Stimulated activated CD4-positive, alpha-beta T cell treated with anti-CD3 and anti-CD28 coated beads, Interleukin-15, amount 100 ng/mL, for 24 hours (primary cell): Measurements from ENCODE around the gene MDK.
A peak's percentile ranks its signal among the peaks of the same experiment; 100 is the strongest.

Source experiments
- DNase-seq: peaks from one replicate; pipeline ENCODE4 v3.0.0-alpha.2; 2020

Gene MDK, protein sequence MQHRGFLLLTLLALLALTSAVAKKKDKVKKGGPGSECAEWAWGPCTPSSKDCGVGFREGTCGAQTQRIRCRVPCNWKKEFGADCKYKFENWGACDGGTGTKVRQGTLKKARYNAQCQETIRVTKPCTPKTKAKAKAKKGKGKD

DNA sequence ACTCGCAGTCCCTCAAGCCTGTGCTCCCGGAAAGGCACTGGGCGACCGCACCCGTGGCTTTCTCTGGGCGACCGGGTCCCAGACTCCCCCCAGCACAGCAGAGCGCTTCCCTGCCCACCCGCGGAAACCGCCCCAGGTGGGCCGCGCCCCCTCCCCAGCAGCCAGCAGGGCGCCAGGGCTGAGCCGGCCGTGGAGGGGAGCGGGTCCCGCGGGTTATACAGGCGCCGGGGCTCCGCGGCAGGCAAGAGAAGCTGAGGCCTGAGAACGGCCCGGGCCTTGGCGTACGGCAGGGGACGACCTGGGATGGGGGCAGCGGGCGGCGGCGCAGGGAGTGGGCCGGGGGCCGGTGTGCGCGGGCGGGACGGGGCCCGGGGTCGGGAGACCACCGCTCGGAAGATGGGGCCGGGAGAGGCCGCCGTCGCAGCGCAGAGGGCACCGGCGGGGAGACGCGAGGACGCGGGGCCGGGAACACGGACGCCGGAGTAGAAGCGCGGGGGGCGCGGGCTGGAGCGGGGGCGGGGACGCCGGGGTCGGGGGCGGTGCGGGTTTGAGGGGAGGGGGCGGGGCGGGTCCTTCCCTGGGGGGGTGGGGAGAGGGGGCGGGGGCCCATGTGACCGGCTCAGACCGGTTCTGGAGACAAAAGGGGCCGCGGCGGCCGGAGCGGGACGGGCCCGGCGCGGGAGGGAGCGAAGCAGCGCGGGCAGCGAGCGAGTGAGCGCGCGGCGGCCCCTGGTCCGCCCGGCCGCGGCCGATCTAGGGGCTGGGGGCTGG, at the start of gene MDK:
Gene MDK (plus strand): TSS at position 622 of the 771 bp plus-strand sequence. CDS start 389 bp downstream, outside the sequence.
- peak; percentile 37 for DNase-seq

DNA sequence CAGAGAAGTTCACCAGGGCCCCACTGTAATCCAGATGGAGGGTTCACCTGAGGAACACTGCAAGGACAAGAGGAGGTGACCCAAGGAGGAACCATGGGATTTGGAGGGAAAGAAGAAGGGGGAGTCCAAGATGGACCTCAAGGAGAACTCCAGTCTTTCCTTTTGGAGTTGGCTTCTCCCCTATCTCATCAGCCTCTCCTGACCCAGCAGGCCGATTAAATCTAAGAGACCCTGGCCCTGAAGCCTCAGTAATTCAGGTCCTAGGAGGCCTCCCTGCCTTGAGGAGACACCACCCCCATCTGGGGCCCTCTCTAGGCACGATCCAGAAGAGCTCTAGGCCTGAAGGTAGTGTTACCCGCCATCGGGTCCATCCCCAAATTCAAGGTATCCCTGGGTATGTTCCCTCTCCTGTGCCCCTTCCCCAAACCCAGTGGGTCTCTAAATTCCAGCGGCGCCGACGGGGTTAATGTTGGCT, 49.3 kb upstream of the MDK start:
- no peak for DNase-seq

DNA sequence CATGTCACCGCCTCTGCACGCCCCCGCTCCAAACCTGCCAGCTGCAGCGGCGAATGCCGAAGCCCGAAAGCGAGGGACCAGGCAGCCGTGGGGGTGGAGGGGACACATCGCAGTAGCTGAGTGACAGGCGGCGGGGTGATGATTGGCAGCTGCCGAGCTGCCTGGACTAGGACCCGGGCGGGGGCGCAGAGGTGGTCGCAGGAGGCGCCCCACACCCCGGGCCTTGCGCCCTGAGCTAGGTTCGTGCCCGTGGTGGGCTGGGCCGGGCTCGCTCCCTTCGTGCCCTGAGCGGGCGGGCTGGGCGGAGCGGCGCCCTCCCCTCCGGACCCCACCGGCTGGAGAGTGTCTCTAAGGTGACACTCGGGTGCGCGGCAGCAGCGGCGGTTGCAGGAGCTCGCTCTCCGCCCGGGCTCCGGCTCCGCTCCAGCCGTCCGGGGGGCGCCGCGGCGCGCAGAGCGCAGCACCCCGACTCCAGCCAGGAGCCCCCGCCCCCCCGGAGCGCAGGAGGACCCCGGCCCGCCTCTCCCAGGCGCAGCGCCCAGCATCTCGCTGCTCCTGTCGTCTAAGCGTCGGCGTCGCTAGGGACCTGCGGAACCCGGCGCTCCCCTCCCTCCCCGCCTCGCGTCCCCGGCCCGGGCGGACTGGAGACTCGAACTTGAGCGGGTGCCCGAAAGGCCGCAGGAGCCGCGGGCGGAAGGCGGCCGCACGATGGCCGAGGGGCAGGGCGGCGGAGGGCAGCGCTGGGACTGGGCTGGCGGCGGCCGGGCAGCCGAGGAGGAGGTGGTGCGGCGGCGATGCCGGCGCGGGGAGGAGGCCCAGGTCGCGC, 48.7 kb upstream of the MDK start:
- DNase-seq = peak; percentile 71

DNA sequence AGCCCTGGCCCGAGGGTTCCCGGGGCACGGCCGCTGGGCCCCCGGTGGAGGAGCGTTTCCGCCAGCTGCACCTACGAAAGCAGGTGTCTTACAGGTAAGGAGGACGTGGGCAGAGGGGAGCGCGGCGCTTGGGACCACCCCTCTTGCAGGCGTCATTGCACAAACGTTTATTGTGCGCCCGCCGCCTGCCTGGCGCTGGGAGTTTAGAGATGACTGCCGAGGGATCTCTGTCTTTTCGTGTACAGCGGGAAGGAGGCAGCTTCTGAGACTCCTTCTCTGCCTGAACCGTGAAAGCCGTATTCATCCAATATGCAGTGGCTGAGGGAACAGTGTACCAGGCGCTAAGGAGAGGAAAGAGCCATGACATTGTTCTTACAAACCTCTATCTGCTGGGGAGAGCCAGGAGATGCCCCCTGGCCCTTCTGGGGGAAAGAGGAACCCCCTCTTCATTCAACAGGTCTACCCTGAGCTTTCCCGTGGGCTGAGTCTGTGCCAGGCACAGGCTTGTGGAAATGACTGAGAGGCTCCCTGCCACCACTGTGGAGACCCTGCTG, 48.0 kb upstream of the MDK start:
- DNase-seq = no peak

DNA sequence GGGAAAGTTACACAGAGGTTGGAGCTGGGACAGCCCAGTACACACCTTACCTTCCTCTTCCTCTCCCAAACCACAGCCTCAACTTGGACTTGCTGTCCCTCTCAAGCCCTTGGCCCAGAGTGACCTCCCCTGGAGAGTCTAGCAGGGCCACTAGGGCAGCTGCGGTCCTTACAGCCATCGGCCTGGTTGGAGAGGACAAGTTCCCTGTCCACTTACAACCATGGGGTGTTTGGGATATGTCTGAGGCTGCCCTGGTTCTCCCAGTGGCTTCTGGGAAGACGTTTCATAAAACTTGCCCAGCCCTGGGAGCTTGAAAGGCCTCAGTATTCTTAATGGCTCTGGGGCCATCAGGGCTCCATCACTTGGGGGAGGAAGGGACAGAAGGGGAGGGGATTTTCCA, 47.3 kb upstream of the MDK start:
- no peak for DNase-seq

DNA sequence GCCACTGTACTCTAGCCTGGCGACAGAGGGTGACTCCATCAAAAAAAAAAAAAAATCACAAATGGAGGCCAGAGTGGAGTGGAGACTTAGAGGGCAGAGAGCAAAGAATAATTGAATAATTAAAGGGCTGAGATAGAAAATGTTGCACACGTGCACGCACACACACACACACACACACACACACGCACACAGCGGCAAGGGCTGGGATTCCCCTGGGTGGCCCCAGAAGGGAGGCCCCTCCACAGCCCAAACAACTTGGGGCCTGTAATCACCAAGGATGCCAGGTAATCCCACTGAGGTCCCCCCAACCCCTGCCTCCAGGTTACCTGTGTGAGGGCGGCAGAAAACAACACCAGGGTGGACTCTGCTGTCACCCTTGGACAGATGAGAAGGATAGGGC, 46.2 kb upstream of the MDK start:
- no peak for DNase-seq

DNA sequence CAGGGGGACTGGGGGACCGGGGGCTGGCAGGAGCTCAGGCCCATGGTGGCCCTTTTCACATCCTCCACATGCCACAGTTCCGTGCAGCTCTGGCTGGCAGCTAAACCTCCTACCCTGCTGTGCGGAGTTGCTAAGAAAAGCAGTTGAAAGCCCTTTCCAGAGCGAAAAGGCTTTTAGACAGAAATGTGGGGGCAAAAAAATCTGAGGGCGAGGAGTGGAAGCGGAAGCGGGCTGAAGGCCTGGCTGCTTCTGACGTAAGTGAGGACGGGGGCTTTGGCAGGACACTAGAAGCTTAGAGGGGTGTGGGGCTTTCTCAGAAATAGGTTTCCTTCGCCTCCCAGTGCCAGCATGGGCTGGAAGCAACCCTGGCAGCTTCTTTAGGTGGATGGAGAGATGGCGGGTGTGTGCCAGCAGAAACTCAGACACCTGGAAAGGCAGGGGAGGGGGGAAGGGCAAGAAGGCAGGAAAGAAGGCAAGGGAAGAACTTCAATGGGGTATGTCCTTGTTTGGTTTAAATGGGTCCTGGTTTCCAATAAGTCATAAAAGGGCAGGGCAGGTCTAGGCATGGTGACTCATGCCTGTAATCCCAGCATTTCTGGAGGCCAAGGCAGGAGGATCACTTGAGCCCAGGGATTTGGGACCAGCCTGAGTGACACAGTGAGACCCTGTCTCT, 45.4 kb upstream of the MDK start:
- DNase-seq = no peak

DNA sequence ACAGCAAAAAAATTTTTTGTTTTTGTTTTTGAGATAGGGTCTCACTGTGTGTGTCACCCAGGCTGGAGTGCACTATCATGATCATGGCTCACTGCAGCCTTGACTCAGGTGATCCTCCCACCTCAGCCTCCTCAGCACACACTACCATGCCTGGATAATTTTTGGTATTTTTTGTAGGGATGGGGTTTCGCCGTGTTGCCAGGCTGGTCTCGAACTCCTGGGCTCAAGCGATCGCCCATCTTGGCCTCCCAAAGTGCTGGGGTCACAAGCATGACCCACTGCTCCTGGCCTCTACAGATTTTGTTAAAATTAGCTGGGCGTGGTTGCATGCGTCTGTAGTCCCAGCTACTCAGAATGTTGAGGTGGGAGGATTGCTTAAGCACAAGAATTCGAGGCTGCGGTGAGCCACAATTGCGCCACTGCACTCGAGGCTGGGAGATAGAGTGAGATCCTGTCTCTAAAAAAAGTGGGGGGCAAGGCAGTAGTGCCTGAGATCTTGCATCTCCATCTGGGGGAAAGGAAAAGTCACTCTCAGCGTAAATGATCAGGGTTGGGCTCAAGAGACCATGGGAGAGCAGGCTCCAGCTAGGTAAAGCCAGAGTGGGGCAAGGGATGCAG, 44.8 kb upstream of the MDK start:
- DNase-seq = no peak

DNA sequence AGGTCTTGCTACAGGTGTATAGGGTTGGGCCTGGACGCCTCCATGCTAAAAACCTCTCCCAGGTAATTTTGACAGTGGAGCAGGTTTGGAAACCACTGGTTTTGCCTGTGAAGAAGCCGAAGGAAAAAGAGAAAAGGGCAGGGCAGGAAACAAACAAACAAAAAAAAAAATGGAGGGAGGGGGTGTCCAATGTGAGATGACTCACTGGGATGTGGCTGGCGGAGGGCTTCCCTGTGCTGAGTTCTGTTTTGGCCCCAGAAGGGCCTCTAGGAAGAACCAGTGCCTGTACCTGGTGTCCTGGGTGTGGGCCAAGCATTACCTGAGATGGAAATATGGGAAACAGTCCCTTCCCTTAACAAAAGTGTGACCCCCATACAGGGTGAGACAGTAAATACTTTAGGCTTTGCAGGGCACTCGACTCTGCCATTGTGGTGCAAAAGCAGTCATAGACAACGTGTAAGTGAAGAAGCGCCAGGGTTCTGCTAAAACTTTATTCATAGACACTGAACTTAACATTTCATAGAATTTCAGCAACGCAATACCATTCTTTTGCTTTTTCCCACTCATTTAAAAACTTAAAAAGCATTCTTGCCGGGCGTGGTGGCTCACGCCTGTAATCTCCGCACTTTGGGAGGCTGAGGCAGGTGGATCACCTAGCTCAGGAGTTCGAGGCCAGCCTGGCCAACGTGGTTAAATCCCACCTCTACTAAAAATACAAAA, 43.7 kb upstream of the MDK start:
- no peak for DNase-seq

DNA sequence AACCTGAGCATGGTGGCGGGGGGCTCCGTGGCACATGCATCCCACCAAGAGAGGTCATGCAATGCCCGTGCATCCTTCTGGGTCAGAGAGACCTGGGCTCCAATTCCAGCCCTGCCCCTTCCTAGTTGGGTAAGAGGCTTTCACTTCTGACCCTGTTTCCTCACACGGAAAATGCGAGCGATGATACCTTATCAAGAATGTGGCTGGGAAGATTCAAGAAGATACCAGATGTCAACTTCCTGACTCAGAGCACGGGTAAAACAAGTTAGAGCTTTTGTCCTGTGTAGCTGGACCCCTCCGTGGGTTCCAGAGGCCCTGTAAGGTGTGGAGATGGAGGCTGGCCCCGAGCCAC, 42.9 kb upstream of the MDK start:
- peak; percentile 27 for DNase-seq

DNA sequence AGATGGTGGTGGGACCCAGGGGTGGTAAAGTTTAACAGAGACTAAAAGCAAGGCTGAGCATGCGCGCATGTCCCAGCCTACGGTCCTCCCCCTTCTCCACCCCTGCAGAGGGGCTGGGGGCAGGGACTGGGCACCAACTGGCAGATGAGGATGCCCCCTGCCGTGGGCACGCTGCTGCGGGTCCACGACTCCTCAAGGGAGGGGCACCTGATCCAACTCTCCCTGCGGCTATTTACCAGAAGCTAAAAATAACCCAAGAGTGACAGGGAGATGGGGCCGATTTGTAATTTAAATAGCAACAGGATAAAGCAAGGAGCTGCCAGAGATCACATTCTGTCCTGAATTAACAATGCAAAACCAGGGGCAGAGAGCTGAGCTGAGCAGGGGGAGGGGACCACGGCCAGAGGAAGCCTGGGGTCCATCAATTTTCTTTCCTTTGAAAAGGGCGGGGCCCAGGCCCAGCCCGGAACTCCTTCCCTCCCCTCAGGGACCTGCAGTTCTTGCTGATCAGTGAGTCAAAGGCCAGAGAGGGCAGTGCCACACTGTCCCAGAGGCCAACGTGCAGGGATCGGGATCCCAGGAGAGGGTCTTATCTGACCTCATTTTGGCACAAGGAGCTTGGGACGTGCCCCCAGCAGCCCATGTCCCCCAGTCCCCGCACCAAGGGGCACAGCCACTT, 42.3 kb upstream of the MDK start:
- DNase-seq = no peak

DNA sequence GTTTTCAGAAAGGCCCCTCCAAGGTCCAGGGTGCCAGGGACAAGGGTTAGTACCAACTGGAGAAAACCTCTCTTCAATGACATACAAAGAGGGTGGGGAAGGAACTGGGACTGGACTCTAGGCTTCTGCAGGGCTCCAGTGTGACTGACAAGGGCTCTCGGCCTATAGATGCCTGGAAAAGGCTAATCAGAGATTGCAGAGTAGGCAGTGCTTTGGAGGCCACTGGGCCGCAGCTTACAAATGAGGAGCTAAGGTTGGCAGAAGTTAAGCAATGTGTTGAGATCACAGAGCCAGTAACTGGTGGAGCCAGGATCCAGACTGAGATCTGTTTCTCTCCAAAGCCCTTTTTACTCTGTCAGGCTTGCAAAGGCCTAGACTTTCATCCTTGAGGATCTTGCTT, 41.7 kb upstream of the MDK start:
- no peak for DNase-seq

DNA sequence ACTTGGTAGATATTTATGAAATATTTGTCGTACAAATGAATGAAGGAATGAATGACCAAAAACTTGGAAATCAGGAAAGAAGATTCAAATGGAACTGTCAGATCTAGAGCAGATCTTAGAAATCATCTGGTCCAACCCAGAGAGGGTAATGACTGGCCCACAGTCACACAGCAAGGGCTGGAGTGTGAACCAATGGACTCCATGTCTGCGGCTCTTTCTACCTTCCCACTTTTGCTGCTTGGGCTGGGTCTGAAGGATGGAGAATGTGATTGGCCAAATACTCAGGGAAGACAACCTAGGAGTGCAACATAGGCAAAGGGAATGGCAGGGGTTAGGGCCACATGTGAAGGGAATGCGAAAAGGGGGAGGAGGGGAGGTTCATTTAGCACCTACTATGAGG, 40.0 kb upstream of the MDK start:
- no peak for DNase-seq

DNA sequence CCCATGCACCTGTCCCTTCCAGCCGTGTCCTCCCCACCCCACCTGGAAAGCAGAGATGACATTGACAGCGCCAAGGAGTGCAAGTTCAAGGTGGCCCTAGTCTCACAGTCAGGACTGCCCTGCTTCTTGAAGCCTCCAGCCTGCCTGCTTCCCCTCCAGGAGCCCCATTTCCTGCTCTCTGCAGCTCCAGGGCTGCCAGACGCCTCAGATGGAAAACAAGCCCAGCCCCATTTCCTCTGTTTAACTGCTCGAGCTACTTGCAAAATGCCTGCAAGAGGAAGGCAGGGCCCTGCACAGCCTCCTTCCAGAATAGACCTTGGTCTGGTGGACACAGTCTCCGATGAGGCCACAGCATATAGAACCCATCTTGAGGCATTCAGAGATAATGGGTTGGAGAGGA, 39.2 kb upstream of the MDK start:
- no peak for DNase-seq

DNA sequence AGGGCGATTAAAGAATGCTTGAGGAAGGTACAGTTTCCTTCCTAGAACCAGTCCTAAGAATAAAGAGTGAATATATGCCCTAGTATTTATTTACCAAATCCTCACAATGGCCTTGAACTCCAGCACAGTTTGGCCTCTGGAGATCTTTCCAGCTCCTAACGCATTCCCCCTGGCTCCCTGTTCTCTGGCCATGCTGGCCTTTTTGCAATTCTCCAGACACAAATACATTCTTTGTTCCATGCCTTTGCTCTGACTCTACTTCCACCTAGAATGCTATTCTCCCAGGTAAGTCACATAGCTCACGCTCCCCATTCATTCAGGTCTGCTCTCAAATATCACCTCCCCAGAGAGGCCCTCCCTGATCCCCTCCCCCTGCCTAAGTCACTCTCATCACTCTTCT, 37.9 kb upstream of the MDK start:
- no peak for DNase-seq

DNA sequence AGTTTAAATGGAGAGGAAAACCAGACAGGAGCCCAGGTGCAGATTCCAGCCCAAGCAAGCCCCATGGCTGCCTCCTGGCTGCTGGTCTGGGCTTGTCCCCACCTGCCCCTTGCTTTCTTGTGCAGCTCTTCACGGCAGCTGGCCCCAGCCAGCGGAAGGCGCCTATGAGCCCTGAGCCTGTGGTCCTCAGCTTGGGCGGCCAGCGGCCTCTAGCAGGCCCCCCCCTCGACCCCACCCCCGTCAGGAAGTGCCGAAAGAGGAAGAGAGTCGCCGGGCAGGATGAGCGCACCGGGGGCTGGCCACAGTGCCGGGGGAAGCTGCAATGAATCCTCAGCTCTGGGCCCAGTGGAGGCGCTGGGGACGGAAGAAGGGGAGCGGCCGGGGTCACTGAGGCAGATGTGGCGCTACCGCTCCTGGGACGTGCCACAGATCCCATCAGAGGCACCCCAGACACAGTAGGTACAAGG, 36.3 kb upstream of the MDK start:
- peak; percentile 51 for DNase-seq

DNA sequence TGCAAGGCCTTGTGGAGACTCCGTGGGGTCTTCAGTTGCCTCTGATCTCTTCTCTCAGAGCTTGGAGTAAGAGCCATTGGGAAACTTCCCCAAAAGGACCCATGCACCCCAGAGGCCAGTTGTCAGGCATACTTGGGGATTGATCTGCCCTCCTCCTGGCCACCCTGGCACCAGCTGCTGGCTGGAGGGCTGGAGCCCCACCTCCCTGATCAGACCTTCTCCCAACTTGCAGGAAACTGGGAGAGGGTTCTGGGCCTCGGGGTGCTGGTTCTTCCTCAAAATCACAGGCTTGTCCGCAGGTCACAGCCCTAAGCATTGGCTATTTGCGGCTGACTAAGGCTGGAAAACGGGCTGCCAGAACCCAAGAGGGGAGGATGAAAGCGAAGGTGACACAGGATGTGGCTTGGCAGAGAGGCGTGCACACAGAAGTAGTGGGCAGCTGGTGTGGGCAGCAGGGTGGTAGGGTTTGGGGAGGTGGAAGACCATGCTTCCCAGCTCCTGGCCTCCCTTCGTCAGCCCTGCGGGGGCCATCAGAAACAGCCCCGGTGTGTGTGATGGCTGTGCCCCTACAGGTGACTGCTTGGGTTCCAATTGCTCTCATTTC, 35.5 kb upstream of the MDK start:
- DNase-seq = peak; percentile 52

DNA sequence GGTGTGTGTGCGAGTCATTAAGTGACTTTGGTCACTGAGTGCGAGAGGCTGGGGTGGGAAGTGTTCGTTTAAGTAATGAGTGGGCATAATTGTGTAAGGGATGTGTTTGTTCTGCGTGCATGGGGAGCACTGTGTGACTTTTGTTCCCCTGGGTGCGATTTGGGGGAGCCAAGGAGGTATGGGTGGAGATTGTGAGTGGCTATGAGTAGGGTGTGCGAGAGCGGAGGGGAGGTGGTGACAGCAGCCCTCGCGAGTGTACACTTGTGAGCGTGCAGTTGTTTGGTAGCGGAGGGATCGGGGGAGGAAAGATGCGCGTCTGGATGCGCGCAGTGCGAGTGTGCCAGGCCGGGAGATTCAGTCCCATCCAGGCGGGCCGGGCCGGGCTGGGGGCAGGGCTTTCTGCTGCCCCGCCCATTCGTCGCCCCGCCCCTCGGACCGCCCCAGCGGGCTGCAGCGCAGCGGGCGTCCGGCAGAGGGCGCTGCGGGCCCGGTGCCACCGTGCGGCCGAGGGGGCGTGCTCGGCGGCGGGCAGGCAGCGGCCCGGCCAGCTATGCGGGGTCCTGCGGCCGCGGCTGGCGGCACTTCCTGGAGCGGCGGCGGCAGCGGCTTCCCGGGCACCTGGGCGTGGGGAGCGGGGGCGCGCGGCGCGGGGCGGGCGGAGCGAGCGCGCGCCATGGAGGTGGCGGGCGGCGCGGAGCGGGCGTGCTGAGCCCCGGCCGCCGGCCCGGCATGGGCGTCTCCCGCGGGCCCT, 34.4 kb upstream of the MDK start, which contains the start of gene DGKZ:
Gene DGKZ (plus strand): TSS at position 578 of the 751 bp plus-strand sequence. CDS start 197 bp downstream, outside the sequence.
- peak; percentile 88 for DNase-seq

DNA sequence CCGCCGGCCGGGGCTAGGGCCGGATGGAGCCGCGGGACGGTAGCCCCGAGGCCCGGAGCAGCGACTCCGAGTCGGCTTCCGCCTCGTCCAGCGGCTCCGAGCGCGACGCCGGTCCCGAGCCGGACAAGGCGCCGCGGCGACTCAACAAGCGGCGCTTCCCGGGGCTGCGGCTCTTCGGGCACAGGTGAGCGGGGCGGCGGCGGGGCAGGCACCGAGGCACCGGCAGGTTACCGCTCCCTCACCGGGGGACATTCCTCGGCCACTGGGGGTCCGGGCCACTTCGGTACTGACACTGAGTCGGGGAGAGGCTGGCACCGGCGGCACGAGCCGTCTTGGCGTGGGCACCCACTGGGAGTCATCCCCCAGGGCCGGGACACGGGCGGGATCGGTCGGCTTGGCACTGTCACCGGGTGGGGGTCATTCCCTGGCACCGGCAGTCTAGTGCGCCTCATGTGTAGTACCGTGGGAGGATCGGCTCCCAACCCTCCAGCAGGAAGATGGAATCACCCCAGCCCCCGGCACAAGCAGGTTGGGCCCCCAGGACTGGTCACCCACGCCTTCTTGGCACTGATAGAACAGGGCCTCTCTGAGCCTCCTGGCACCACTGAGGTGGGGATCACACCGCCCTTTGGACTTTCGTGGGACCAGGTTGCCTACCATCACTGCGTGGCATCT, 33.7 kb upstream of the MDK start:
- peak; percentile 50 for DNase-seq
